Natural killer cell (primary cell): ENCODE measurements around the gene ACTC1. TPM values are rescaled to one million over a fixed set of nuclear protein-coding genes. Genes with fewer than 3 reads are reported as not detected.

Source experiments
- ATAC-seq, 3 donors: fragments of 150-1000 bp in 2 of 3; fragments of 200-7000 bp in 1 of 3; cut with Tn5 transposase; 1 replicate in 1 of 3; 2 replicates in 2 of 3; pipeline ENCODE4 v1.10.0; 2021; ENCODE audit warnings: mild to moderate bottlenecking in 2 of 3, moderate library complexity in 2 of 3
- DNase-seq, 2 donors: peaks; one replicate each; pipeline versions ENCODE4 v3.0.0 to v3.0.0-alpha.2; 2013 to 2021; ENCODE audit warnings: mixed read lengths in 1 of 2
- H3K27ac ChIP-seq: one replicate; pipeline ENCODE4 v1.5.1; 2013; ENCODE audit warnings: mild to moderate bottlenecking, low read length
- H3K27me3 ChIP-seq: one replicate; pipeline ENCODE4 v1.6.1; 2013; ENCODE audit warnings: low read length; ENCODE audit not compliant: control insufficient read depth, insufficient read depth
- H3K36me3 ChIP-seq: one replicate; pipeline ENCODE4 v1.6.1; 2013; ENCODE audit warnings: low read length; ENCODE audit not compliant: control insufficient read depth, insufficient read depth
- H3K4me1 ChIP-seq: one replicate; pipeline ENCODE4 v1.6.1; 2013; ENCODE audit warnings: low read length; ENCODE audit not compliant: control insufficient read depth, insufficient read depth
- H3K4me3 ChIP-seq: one replicate; pipeline ENCODE4 v1.5.1; 2013; ENCODE audit warnings: low read length
- H3K9me3 ChIP-seq: one replicate; pipeline ENCODE4 v1.6.1; 2013; ENCODE audit warnings: low read length; ENCODE audit not compliant: control insufficient read depth, insufficient read depth
- H3K27ac Mint-ChIP-seq, 2 donors: one replicate each; pipeline ENCODE4 v1.8.0; 2022; ENCODE audit warnings: mild to moderate bottlenecking in 2 of 2, mixed read lengths in 2 of 2, moderate library complexity in 1 of 2
- H3K27me3 Mint-ChIP-seq, 2 donors: one replicate each; pipeline ENCODE4 v1.8.0; 2022; ENCODE audit warnings: low read depth in 2 of 2, mixed read lengths in 2 of 2
- H3K36me3 Mint-ChIP-seq: one replicate; pipeline ENCODE4 v1.8.0; 2022; ENCODE audit warnings: mixed read lengths
- H3K4me1 Mint-ChIP-seq, 2 donors: one replicate each; pipeline ENCODE4 v1.8.0; 2022; ENCODE audit warnings: mixed read lengths in 2 of 2
- H3K4me3 Mint-ChIP-seq: one replicate; pipeline ENCODE4 v1.8.0; 2022; ENCODE audit warnings: mild to moderate bottlenecking, moderate library complexity, mixed read lengths
- H3K9me3 Mint-ChIP-seq, 2 donors: one replicate each; pipeline ENCODE4 v1.8.0; 2022; ENCODE audit warnings: mixed read lengths in 2 of 2
- WGBS: methylation state at CpG from one replicate; pipeline ENCODE4 v1.1.7; 2013; ENCODE audit warnings: missing lambda C conversion rate; ENCODE audit not compliant: insufficient coverage; 5-methylcytosine and 5-hydroxymethylcytosine counted together
- intact Hi-C: fragments of 100-400 bp; cut with micrococcal nuclease; formaldehyde crosslinking; loops from one replicate; pipeline ENCODE4 v1.14.2; 2022
- total RNA-seq, 4 donors: library from RNA; stranded (reverse); fragments of 120-200 nt in 1 of 4; gene quantifications; one replicate each; pipeline versions ENCODE4 v1.2.3 to v1.2.4, GENCODE V29; 2013 to 2022
- TF ChIP-seq, protein P1 (sequence below): fragments of 200-600 bp; IDR thresholded peaks from one replicate; pipeline ENCODE4 v1.8.0; 2022; ENCODE audit warnings: antibody characterized with exemption

The ACTC1 gene
- total RNA-seq, 3 donors from 2014 or later (not counting 1 experiment from before 2014, with no cell fraction given): not detected

DNA sequence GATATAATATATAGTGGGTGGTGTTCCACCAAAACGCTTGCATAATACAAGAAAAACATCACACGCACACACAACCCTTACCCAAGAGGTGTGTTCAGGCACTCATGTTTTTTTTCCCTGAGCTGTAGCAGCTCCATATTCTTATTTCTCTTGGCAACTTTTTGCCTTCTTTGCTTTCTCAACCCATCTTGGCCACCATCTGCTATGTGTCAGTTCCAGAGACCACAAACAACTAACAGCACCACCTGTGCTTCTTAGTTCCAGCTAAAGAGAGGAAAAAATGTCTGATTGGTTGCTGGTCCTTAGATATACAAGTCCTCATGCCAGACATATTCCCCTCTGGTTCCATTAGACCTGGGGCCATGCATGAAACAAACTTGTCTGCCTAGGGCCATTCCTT is 11.9 kb downstream of the ACTC1 start:
- H3K4me1 ChIP-seq: no peaks in the 10 kb centered on the region
- H3K36me3 ChIP-seq: no peaks in the 10 kb centered on the region
- Mint-ChIP-seq H3K27ac (no peak overlapping the region), H3K36me3 (peaks cover 6% of the 10 kb centered on the region), H3K4me1 (no peaks in the 10 kb centered on the region), H3K9me3 (peaks cover 0 to 2% of the 10 kb centered on the region in 2 donors), H3K27me3 (peaks cover 24 to 40% of the 10 kb centered on the region in 2 donors), H3K4me3 (no peak overlapping the region)
- intact Hi-C loops: no loop called here
- H3K4me3 ChIP-seq: no peak overlapping the region
- WGBS: 97% methylated on average over 2 of the region's 2 CpGs
- H3K27me3 ChIP-seq: peaks cover 4% of the 10 kb centered on the region
- no peak overlapping the region for H3K27ac ChIP-seq
- TF ChIP-seq, protein P1, sequence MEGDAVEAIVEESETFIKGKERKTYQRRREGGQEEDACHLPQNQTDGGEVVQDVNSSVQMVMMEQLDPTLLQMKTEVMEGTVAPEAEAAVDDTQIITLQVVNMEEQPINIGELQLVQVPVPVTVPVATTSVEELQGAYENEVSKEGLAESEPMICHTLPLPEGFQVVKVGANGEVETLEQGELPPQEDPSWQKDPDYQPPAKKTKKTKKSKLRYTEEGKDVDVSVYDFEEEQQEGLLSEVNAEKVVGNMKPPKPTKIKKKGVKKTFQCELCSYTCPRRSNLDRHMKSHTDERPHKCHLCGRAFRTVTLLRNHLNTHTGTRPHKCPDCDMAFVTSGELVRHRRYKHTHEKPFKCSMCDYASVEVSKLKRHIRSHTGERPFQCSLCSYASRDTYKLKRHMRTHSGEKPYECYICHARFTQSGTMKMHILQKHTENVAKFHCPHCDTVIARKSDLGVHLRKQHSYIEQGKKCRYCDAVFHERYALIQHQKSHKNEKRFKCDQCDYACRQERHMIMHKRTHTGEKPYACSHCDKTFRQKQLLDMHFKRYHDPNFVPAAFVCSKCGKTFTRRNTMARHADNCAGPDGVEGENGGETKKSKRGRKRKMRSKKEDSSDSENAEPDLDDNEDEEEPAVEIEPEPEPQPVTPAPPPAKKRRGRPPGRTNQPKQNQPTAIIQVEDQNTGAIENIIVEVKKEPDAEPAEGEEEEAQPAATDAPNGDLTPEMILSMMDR: no peak
- DNase-seq (no peak), ATAC-seq (no peak)
- no peaks in the 10 kb centered on the region for H3K9me3 ChIP-seq

DNA sequence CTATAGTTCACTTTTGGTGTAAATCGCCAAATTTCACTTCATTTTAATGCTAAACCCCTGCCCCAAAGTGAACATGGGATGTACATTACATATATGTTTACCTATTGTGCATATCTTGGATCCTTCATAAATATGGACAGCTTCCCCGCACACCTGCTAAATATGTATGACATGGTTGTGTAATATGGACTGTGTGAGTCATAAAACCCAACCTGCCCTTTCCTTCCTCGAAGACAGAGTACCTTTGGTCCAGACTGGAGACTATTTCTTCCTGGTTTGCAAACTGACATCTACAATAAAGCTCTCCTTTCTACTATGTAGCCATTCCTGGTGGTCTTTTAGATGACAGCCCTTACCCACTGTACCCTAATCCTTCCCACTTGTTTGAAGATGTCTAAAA is 12.4 kb downstream of the ACTC1 start:
- WGBS: 81% methylated on average over 2 of the region's 3 CpGs
- Mint-ChIP-seq H3K4me3 (no peak overlapping the region), H3K27ac (no peak overlapping the region), H3K9me3 (peaks cover 0 to 2% of the 10 kb centered on the region in 2 donors), H3K27me3 (peaks cover 24 to 40% of the 10 kb centered on the region in 2 donors), H3K4me1 (no peaks in the 10 kb centered on the region), H3K36me3 (peaks cover 6% of the 10 kb centered on the region)
- DNase-seq (no peak), ATAC-seq (no peak)
- H3K36me3 ChIP-seq: no peaks in the 10 kb centered on the region
- intact Hi-C loops: no loop called here
- TF ChIP-seq, protein P1: no peak
- no peak overlapping the region for H3K4me3 ChIP-seq
- H3K9me3 ChIP-seq: no peaks in the 10 kb centered on the region
- peaks cover 4% of the 10 kb centered on the region for H3K27me3 ChIP-seq
- H3K4me1 ChIP-seq: no peaks in the 10 kb centered on the region
- no peak overlapping the region for H3K27ac ChIP-seq

DNA sequence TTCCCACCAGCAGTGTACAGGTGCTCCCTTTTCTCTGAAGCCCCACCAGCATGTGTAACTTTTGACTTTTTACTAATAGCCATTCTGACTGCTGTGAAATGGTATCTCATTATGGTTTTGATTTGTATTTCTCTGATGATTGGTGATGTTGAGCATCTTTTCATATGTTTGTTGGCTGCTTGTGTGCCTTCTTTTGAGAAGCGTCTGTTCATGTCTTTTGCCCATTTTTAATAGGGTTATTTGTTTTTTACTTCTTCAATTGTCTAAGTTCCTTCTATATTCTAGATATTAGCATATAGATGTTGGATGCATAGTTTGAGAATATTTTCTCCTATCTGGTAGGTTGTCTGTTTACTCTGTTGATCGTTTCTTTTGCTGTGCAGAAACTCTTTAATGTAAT is 14.6 kb downstream of the ACTC1 start:
- Mint-ChIP-seq H3K9me3 (peaks cover 0 to 2% of the 10 kb centered on the region in 2 donors), H3K27me3 (peaks cover 20 to 40% of the 10 kb centered on the region in 2 donors), H3K27ac (no peak overlapping the region), H3K4me1 (no peaks in the 10 kb centered on the region), H3K4me3 (no peak overlapping the region), H3K36me3 (peaks cover 6% of the 10 kb centered on the region)
- no peaks in the 10 kb centered on the region for H3K9me3 ChIP-seq
- intact Hi-C loops: no loop called here
- no CpG with 5 or more reads among the region's 2 CpGs for WGBS
- no peaks in the 10 kb centered on the region for H3K36me3 ChIP-seq
- ATAC-seq (no peak), DNase-seq (no peak)
- no peaks in the 10 kb centered on the region for H3K4me1 ChIP-seq
- H3K4me3 ChIP-seq: no peak overlapping the region
- H3K27ac ChIP-seq: no peak overlapping the region
- TF ChIP-seq, protein P1: no peak
- peaks cover 4% of the 10 kb centered on the region for H3K27me3 ChIP-seq

DNA sequence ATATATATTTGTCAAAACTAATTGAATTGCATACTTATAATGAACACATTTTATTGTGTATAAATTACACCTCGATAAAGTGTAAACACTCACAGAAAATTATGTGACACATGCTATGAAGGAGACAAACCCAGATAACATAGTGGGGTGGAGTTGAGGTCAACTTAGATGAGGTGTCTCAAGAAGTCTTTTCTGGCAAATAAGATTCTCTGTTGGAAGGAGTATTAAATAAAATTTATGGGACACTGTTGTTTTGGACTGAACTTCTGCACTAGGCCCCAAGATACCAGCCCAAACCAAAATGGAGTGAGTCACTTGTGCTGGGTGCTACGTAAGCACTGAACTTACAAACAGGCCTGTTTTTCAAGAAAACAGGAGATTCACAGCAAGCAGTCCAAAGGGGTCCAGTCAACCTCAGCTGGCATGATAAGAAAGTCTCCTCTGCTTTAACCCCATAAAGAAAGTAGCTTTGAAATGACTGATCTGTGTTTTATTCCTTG is 18.7 kb downstream of the ACTC1 start:
- peaks cover 6 to 34% of the 10 kb centered on the region in 2 donors for H3K27me3 Mint-ChIP-seq
- no peak for ATAC-seq
- intact Hi-C loops: no loop called here
- Histone ChIP-seq H3K9me3 (no peaks in the 10 kb centered on the region), H3K4me3 (no peak overlapping the region), H3K4me1 (no peaks in the 10 kb centered on the region), H3K27me3 (no peaks in the 10 kb centered on the region), H3K27ac (no peak overlapping the region), H3K36me3 (no peaks in the 10 kb centered on the region)
- no peak for DNase-seq
- H3K4me3 Mint-ChIP-seq: no peak overlapping the region
- WGBS: 81% methylated on average over 1 of the region's 2 CpGs
- H3K9me3 Mint-ChIP-seq: no peaks in the 10 kb centered on the region
- TF ChIP-seq, protein P1: no peak
- H3K4me1 Mint-ChIP-seq: no peaks in the 10 kb centered on the region
- peaks cover under 1% of the 10 kb centered on the region for H3K36me3 Mint-ChIP-seq
- H3K27ac Mint-ChIP-seq: no peak overlapping the region
